Heart left ventricle (tissue), 16 donors: Measurements from ENCODE around the gene DCPS. TPM values are rescaled to one million over a fixed set of nuclear protein-coding genes. Genes with fewer than 3 reads are reported as not detected.

Experiments
- ATAC-seq, 4 donors: fragments of 200-7000 bp; cut with Tn5 transposase; one replicate each; pipeline ENCODE4 v1.9.1; 2020 to 2022; ENCODE audit warnings: moderate library complexity in 4 of 4, mild to moderate bottlenecking in 3 of 4, moderate number of reproducible peaks in 1 of 4
- DNase-seq, 5 donors: peaks; one replicate each; pipeline ENCODE4 v3.0.0-alpha.2; 2020
- H3K27ac ChIP-seq, 12 donors: fragments of 200-600 bp; sonication (generic) in 4 of 12; one replicate each; pipeline versions ENCODE4 v1.5.0 to v1.8.0; 2016 to 2022; ENCODE audit warnings: mild to moderate bottlenecking in 2 of 12
- H3K27me3 ChIP-seq, 9 donors: fragments of 200-600 bp; sonication (generic) in 2 of 9; one replicate each; pipeline versions ENCODE4 v1.5.1 to v1.8.0; 2016 to 2022; ENCODE audit warnings: mild to moderate bottlenecking in 3 of 9
- H3K36me3 ChIP-seq, 9 donors: fragments of 200-600 bp; sonication (generic) in 2 of 9; one replicate each; pipeline versions ENCODE4 v1.5.0 to v1.8.0; 2018 to 2022; ENCODE audit warnings: mild to moderate bottlenecking in 2 of 9
- H3K4me1 ChIP-seq, 12 donors: fragments of 200-600 bp; sonication (generic) in 4 of 12; one replicate each; pipeline versions ENCODE4 v1.5.0 to v1.8.0; 2016 to 2022; ENCODE audit warnings: mild to moderate bottlenecking in 3 of 12
- H3K4me3 ChIP-seq, 12 donors: fragments of 200-600 bp; sonication (generic) in 4 of 12; one replicate each; pipeline versions ENCODE4 v1.5.0 to v1.8.0; 2017 to 2022; ENCODE audit warnings: mild to moderate bottlenecking in 9 of 12, moderate library complexity in 4 of 12
- H3K9me3 ChIP-seq, 12 donors: fragments of 200-600 bp; sonication (generic) in 4 of 12; one replicate each; pipeline versions ENCODE4 v1.5.0 to v1.8.0; 2016 to 2022; ENCODE audit warnings: mild to moderate bottlenecking in 1 of 12
- POLR2A ChIP-seq, 2 donors: fragments of 450-650 bp; IDR thresholded peaks; one replicate each; pipeline ENCODE4 v1.6.1; 2017; ENCODE audit warnings: antibody characterized with exemption in 2 of 2, mild to moderate bottlenecking in 2 of 2, moderate library complexity in 2 of 2
- WGBS, 4 donors: extraction: QIAGEN DNeasy Blood & Tissue Kit in 2 of 4; methylation state at CpG; one replicate each; pipeline versions ENCODE4 v1.1.5 to v1.1.7; 2013 to 2018; 5-methylcytosine and 5-hydroxymethylcytosine counted together
- intact Hi-C, 10 donors: fragments of 100-400 bp; cut with DNase I; formaldehyde crosslinking; loops; one replicate each; pipeline versions ENCODE4 v1.11.1 to v1.14.2; 2022
- polyA plus RNA-seq, 2 donors: library from polyadenylated mRNA; stranded (reverse); fragments of 200-250 nt; gene quantifications; one replicate each; pipeline ENCODE4 v1.2.3, GENCODE V29; 2013
- total RNA-seq, 9 donors: library from RNA; depleted of rRNA in 2 of 9; stranded (reverse); fragments of >200 nt in 2 of 9; fragmentation: NEBNext Ultra II Directional in 3 of 9; extraction: Animal tissue kit (Norgen Biotek cat#: 25700) in 3 of 9; gene quantifications; one replicate each; pipeline versions ENCODE4 v1.1.0 to v1.2.4, GENCODE V29; 2016 to 2023
- TF ChIP-seq, protein P1 (sequence below), 12 donors: fragments of 200-600 bp; sonication (generic) in 4 of 12; IDR thresholded peaks; one replicate each; pipeline versions ENCODE4 v1.5.0 to v1.8.0; 2018 to 2022; ENCODE audit warnings: antibody characterized with exemption in 12 of 12, mild to moderate bottlenecking in 5 of 12
- donor health status: ischemic (EF 13 %, LVEDD 7.1; RV severe dilation, severe dysfunction).
- donor health status: healthy with polysubstance abuse.
- donor health status: DM: no; HTN: yes; CAD: no.
- donor health status: DM: no; HTN: no; CAD: no.
- donor health status: ischemic (EF 25% LVEDD 6.9; RV normal size, moderate dysfunction).
- donor health status: ischemic (EF 25% LVEDD 5.7; RV mildly dilated, moderate dysfunction).
- donor health status: healthy.
- donor health status: DM: yes; HTN: yes; CAD: no.
- donor health status: ischemic (EF 35%, LVEDD 5.7; RV mildly dilated, moderate dysfunction).
- donor health status: nonischemic (EF 11% LVEDD 7.7; RV severe dilation, severe dysfunction).
- donor health status: DM: yes; HTN: yes; CAD: no.
- donor health status: PGD.
- donor health status: ischemic (EF 29% LVEDD 5.4; RV normal size, mild dysfunction).
- donor health status: nonischemic (EF 23%, LVEDD 6.1; RV moderate dilation, normal function).

DCPS gene
- total and polyA plus RNA-seq, 11 donors: 7.7 to 18.9 (median 11.1) TPM

GRCh38 chr11:126281245-126281644 is 22.6 kb upstream of the DCPS start:
- peak overlapping the region in 1 of 12 donors; percentile 42 for H3K27ac ChIP-seq
- no peak overlapping the region for H3K4me3 ChIP-seq
- peaks cover 0 to 22% (median 17%) of the 10 kb centered on the region in 9 donors for H3K36me3 ChIP-seq
- no peaks in the 10 kb centered on the region for H3K9me3 ChIP-seq
- DNase-seq (no peak), ATAC-seq (no peak)
- no peak for TF ChIP-seq POLR2A (IDR thresholded peaks at IDR 0.05)
- TF ChIP-seq, protein P1, sequence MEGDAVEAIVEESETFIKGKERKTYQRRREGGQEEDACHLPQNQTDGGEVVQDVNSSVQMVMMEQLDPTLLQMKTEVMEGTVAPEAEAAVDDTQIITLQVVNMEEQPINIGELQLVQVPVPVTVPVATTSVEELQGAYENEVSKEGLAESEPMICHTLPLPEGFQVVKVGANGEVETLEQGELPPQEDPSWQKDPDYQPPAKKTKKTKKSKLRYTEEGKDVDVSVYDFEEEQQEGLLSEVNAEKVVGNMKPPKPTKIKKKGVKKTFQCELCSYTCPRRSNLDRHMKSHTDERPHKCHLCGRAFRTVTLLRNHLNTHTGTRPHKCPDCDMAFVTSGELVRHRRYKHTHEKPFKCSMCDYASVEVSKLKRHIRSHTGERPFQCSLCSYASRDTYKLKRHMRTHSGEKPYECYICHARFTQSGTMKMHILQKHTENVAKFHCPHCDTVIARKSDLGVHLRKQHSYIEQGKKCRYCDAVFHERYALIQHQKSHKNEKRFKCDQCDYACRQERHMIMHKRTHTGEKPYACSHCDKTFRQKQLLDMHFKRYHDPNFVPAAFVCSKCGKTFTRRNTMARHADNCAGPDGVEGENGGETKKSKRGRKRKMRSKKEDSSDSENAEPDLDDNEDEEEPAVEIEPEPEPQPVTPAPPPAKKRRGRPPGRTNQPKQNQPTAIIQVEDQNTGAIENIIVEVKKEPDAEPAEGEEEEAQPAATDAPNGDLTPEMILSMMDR (IDR thresholded peaks at IDR 0.05): no peak
- H3K4me1 ChIP-seq: peaks cover 0 to 45% (median 9%) of the 10 kb centered on the region in 12 donors
- no peaks in the 10 kb centered on the region for H3K27me3 ChIP-seq
- intact Hi-C loops: no loop called here
- WGBS, 4 donors: 62 to 73% (median 65%) methylated on average over 6 of the region's 6 CpGs

GRCh38 chr11:126281666-126282175 is 22.1 kb upstream of the DCPS start:
- no peak for TF ChIP-seq POLR2A (IDR thresholded peaks at IDR 0.05)
- TF ChIP-seq, protein P1 (IDR thresholded peaks at IDR 0.05): no peak
- no peak for DNase-seq
- no peaks in the 10 kb centered on the region for H3K27me3 ChIP-seq
- H3K4me1 ChIP-seq: peaks cover 0 to 45% (median 9%) of the 10 kb centered on the region in 12 donors
- peak overlapping the region in 7 of 12 donors; percentile 66 to 88 (median 86) for H3K4me3 ChIP-seq
- intact Hi-C loops: loop anchor here in 1 of 10 donors (2.0 kb wide), 1 partner anchor 13 kb away; the partner anchor contains the start of genes FOXRED1 and SRPRA
- 92 to 94% (median 93%) methylated on average over 10 of the region's 10 CpGs for WGBS, 4 donors
- peaks cover 0 to 21% (median 15%) of the 10 kb centered on the region in 9 donors for H3K36me3 ChIP-seq
- H3K27ac ChIP-seq: peak overlapping the region in 10 of 12 donors; percentile 86 to 97 (median 92)
- ATAC-seq: no peak
- no peaks in the 10 kb centered on the region for H3K9me3 ChIP-seq

DNA sequence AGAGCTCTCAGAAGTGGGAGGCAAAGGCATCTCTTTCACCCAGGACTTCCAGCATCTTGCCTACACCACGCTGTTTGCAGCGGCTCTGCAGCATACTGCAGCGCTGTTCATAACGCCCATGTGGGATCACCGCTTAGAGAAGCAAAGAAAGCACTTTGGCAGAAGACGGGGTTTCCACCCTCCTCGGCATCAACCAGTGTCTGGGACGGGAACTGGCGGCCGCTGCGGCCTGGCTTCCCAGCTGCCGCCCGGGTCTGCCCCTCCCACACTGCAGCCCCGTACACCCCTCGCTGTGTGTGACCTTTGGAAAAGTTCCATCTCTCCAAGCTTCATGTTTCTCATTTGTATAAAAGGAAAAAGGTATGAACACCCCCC is 21.5 kb upstream of the DCPS start:
- Histone ChIP-seq H3K4me1 (peaks cover 0 to 45% (median 9%) of the 10 kb centered on the region in 12 donors), H3K27ac (peak overlapping the region; percentile 76 to 97 (median 92))
- no peak for TF ChIP-seq POLR2A (IDR thresholded peaks at IDR 0.05)
- TF ChIP-seq, protein P1 (IDR thresholded peaks at IDR 0.05): no peak

DNA sequence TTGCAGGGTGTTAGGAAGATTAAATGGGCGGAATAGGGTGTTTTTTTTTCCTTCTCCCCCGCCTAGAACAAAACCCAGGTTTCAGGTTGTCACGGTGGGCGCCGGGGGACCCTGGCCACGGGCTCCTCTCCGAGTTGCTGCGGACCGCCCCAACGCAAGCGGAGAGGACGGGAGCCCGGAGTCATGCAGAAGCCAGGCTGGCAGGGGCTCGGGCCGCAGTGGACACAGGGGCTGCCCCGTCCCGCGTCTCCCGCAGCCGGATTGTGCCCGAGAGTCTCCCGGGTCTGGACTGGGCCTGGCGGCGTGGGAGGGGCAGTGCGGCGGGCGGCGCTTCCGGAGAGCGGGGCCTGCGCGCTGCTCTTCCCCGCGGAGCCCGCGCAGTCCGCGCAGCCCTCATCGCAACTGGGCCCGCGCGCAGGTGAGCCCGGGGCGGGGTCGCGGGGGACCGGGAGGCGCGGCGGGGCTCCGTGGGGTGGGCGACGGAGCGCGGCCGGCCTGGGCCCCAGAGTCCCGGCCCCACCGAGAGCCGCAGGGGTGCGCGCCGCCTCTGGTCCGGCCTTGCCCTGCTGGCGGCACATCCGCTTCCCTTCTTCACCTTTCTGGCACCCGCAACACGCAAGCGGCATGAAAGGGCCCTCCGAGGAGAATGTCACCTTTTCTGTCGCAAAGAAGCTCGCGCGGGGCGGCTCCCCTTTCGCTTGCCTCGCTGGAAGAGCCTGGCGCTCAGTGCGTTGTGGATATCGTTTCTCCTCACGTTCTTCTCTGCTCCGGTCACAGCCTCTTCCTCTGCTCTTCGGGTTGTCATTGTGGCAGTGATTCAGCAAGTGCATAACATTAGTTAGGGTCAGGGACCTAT is 20.9 kb upstream of the DCPS start, which contains the start of gene TIRAP:
TSS of gene TIRAP (plus strand) at position 358 of the 856 bp plus-strand sequence. CDS start 7,802 bp downstream, outside the sequence.
- peak in 1 of 2 donors; percentile 67 for TF ChIP-seq POLR2A (IDR thresholded peaks at IDR 0.05)
- TF ChIP-seq, protein P1 (IDR thresholded peaks at IDR 0.05): peak in 2 of 12 donors; percentile 18 to 29
- peak; percentile 73 to 88 (median 77) for DNase-seq
- H3K4me1 ChIP-seq: peaks cover 0 to 45% (median 9%) of the 10 kb centered on the region in 12 donors
- no peaks in the 10 kb centered on the region for H3K9me3 ChIP-seq
- intact Hi-C loops: loop anchor here in 2 of 10 donors (1.0 to 2.0 kb wide), 2 partner anchors 14 kb away; partner anchors contain the start of genes FOXRED1 (in 2 of the 2) and SRPRA (in 1 of the 2)
- peak; percentile 76 to 92 (median 92) for ATAC-seq
- H3K27me3 ChIP-seq: no peaks in the 10 kb centered on the region
- peaks cover 0 to 17% (median 4%) of the 10 kb centered on the region in 9 donors for H3K36me3 ChIP-seq
- WGBS, 4 donors: 0 to 1% (median 0%) methylated on average over 39 to 82 of the region's 82 CpGs
- peak within 1 kb of the TSS; percentile 59 to 88 (median 80) for H3K4me3 ChIP-seq
- H3K27ac ChIP-seq: peak within 1 kb of the TSS; percentile 76 to 97 (median 92)

More for the DNA sequence above, 21.5 kb upstream of the DCPS start:
- DNase-seq: peak; percentile 47 to 72 (median 52)
- H3K9me3 ChIP-seq: no peaks in the 10 kb centered on the region
- intact Hi-C loops: loop anchor here in 1 of 10 donors (2.0 kb wide), 1 partner anchor 14 kb away; the partner anchor contains the start of genes FOXRED1 and SRPRA
- 2 to 6% (median 3%) methylated on average over 15 of the region's 15 CpGs for WGBS, 4 donors
- no peaks in the 10 kb centered on the region for H3K27me3 ChIP-seq
- H3K36me3 ChIP-seq: peaks cover 0 to 19% (median 9%) of the 10 kb centered on the region in 9 donors
- ATAC-seq: peak; percentile 63 to 77 (median 73)
- peak overlapping the region; percentile 59 to 88 (median 80) for H3K4me3 ChIP-seq
